22Rv1 (cell line): ENCODE results near the gene MRPS33.

Experiments used
- H3K27ac ChIP-seq: fragments of 450-650 bp; 2 replicates; pipeline ENCODE4 v1.5.1; 2017
- CTCF ChIP-seq: fragments of 450-650 bp; IDR thresholded peaks from 2 replicates; pipeline ENCODE4 v1.5.1; 2017; ENCODE audit warnings: mild to moderate bottlenecking
- ZFX ChIP-seq: fragments of 450-650 bp; IDR thresholded peaks from 2 replicates; pipeline ENCODE4 v1.6.1; 2017; ENCODE audit warnings: antibody characterized with exemption, borderline replicate concordance

The MRPS33 gene

GRCh38 chr7:141011443-141011842 lies 3.3 kb downstream of the MRPS33 start:
- TF ChIP-seq ZFX (no peak), CTCF (no peak)
- H3K27ac ChIP-seq: no peak overlapping the region

GRCh38 chr7:141003172-141004065 lies 11.3 kb downstream of the MRPS33 start:
- no peak for TF ChIP-seq CTCF
- no peak for TF ChIP-seq ZFX
- no peak overlapping the region for H3K27ac ChIP-seq

GRCh38 chr7:141001546-141001945 lies 13.2 kb downstream of the MRPS33 start:
- H3K27ac ChIP-seq: peak overlapping the region; percentile 27; the same call in 1 of the 2 replicates
- TF ChIP-seq ZFX (no peak), CTCF (no peak)

- no peak for TF ChIP-seq ZFX
- no peak for TF ChIP-seq CTCF
- no peak overlapping the region for H3K27ac ChIP-seq
These were observed 13.6 kb downstream of the MRPS33 start for GRCh38 chr7:141001122-141001521.

- TF ChIP-seq ZFX (no peak), CTCF (no peak)
- H3K27ac ChIP-seq: no peak overlapping the region
These were observed 16.0 kb downstream of the MRPS33 start for GRCh38 chr7:140998715-140999114.

- TF ChIP-seq CTCF: no peak
- TF ChIP-seq ZFX: no peak
- no peak overlapping the region for H3K27ac ChIP-seq
These were observed 22.3 kb downstream of the MRPS33 start for GRCh38 chr7:140992422-140992821.

GRCh38 chr7:140990193-140990962 lies 24.4 kb downstream of the MRPS33 start:
- H3K27ac ChIP-seq: no peak overlapping the region
- TF ChIP-seq ZFX (no peak), CTCF (no peak)
